GM12873 (cell line): ENCODE measurements around the gene RPS21.

Source experiments
- TF ChIP-seq, protein P1 (sequence below): IDR thresholded peaks from 2 replicates; pipeline ENCODE4 v1.5.1; 2012; ENCODE audit warnings: low read depth, mild to moderate bottlenecking, moderate library complexity, low read length, control low read depth; ENCODE audit not compliant: insufficient read depth; ENCODE audit errors: missing control alignments

RPS21 gene

DNA sequence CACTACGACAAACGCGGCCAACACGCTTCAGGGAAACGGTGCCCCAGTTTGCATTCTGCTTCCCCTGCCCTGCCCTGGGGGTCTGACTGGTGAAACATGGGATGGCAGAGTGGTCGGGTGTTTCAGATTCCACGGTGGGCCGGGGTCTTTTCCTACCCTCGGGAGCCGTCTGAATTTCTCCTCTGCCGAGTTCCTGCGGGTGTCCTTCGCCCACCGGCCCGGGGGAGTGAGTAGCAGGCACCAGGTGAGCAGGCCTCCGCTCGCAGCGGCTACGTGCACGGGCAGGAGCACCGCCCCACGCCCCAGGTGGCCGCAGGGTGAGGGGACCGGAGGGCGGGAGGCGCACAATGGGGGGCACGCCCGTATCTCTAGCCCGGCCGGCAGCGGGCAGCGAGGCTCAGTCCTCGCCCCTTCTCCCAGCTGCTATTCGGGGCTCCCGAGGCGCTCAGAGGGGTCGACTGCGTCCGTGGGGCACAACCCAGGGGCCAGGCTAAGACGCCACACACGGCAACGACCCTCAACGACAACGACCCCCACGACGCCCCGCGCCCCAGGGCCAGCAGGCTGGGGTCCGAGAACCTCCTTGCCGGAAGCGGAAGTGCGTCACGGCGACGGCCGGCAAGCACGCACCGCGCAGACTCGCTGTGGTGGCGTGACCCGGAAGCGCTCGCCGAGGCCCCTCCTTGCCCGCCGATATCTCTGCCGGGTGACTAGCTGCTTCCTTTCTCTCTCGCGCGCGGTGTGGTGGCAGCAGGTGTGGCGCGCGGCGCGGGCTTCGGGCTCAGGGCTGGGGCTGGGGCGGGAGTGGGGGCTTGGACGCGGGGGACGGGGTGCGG lies at the start of gene RPS21:
Gene RPS21 (plus strand): TSS at position 721 of the 836 bp plus-strand sequence. CDS start 236 bp downstream, outside the sequence.
- TF ChIP-seq, protein P1, sequence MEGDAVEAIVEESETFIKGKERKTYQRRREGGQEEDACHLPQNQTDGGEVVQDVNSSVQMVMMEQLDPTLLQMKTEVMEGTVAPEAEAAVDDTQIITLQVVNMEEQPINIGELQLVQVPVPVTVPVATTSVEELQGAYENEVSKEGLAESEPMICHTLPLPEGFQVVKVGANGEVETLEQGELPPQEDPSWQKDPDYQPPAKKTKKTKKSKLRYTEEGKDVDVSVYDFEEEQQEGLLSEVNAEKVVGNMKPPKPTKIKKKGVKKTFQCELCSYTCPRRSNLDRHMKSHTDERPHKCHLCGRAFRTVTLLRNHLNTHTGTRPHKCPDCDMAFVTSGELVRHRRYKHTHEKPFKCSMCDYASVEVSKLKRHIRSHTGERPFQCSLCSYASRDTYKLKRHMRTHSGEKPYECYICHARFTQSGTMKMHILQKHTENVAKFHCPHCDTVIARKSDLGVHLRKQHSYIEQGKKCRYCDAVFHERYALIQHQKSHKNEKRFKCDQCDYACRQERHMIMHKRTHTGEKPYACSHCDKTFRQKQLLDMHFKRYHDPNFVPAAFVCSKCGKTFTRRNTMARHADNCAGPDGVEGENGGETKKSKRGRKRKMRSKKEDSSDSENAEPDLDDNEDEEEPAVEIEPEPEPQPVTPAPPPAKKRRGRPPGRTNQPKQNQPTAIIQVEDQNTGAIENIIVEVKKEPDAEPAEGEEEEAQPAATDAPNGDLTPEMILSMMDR, result no peak

DNA sequence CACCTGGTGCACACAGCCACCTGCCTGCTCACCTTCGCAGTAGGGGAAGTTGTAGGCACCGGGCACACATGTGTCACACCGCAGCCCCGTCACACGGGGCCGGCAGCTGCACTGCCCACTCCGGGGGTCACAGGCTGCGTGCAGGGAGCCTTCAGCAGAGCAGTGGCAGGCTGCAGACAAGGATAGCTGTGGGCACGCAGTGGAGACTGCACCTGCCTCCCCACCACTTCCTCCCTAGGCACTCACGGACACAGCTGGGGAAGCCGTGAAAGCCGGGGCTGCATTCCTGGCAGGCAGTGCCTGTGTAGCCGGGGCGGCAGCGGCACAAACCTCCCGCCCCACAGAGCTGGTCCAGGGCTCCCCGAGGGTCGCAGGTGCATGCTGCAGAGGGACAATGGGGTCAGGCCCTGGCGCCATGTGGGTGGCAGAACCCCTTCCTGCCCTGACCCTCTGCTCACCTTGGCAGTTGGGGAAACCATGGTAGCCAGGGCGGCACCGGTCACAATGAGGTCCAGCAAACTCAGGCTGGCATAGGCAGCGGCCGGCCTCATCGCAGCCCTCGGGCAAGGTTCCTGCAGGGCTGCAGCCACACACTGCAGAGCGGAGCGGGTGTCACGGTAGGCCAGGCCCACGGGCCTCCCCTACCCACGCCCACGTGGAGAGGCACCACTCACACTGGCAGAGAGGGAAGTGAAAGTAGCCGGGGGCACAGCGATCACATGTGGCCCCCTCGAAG lies 49.2 kb upstream of the RPS21 start:
- TF ChIP-seq, protein P1, result no peak

DNA sequence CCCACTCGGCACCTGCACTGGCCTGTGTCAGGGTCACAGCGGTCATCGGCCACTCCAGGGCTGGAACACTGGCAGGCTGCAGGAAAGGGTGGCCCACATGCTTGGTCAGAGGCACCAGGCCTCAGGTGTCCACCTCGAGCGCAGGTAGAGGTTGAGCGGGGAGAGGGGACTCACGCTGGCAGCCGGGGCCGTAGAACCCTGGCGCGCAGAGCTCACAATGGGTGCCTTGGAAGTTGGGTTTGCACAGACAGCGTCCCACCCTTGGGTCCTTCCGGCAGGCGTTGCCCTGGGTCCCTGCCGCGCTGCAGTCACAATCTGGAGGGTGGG lies 48.6 kb upstream of the RPS21 start:
- TF ChIP-seq, protein P1, result no peak

DNA sequence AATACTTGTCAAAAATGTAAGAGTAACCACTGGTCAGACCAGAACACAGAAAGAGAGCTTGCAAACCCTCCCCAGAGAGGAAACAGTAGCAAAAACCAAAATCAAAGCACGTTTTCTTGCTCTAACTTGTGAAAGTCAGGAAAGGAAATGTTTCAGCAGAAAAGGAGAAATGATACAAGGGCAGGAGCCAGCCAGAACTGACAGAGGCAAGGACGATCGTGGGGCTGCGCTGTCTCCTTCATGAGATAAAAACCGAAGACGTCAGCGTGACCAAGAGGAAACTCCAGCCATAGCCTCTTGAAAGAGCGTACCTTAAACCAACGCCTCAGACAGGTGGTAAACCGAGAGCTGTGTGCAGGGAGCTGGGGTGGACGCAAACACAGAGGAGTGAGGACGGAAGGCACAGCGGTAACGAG lies 47.2 kb upstream of the RPS21 start:
- TF ChIP-seq, protein P1, result no peak

DNA sequence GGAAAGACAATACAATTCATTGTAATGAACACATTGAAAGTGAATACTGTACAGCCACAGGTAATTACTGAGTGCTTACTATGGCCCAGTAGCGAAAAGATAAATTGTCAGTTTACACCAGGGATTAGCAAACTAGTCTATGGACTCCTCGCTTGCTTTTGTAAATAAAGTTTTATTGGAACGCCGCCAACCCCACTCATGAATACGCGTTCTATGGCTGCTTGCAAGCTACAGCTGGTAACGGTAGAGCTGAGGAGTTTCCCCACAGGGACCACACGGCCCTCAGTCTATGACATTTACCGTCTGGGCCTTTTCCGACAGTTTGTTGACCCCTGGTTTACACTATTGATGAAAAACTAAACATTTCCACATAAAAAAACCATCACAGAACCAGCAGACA lies 44.0 kb upstream of the RPS21 start:
- TF ChIP-seq, protein P1, result no peak

DNA sequence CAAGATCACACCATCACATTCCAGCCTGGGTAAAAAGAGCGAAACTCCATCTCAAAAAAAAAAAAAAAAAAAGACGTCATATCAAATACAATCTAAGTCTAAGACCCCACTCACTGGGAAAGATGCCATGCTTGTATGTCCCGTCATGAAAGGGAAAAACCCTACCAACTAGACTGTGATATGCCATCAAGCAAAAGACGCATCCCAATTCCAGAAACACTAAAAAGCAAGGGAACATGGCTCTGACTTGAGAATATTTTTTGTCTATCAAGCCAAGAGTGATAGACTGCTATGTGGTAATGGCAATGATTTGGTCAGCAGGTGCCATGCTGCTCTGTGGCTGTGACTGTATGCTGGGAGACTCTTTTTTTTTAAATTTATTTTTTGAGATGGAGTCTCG lies 42.8 kb upstream of the RPS21 start:
- TF ChIP-seq, protein P1, result no peak

DNA sequence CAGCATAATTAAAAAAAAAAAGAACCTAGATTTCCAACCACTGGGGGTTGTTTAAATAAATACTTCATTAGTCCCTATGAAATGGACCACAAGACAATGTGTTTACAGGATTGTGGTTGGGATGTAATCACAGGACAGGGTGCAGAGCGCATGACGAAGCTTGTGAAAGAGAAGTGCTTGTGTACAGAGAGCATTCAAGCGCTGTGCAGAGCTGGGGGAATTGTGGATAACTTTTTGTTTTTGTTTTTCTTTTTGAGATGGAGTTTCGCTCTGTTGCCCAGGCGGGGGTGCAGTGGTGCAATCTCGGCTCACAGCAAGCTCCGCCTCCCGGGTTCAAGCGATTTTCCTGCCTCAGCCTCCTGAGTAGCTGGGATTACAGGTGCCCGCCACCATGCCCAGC lies 42.1 kb upstream of the RPS21 start:
- TF ChIP-seq, protein P1, result no peak
